ENCODE results near the gene HIRA. TPM values are rescaled to one million over a fixed set of nuclear protein-coding genes. Genes with fewer than 3 reads are reported as not detected.
"Not testable (repeated sequence)": the region's sequence is repeated elsewhere in the genome, so short reads cannot be mapped to it uniquely, and the experiment has no call there.

Gene HIRA
- total RNA-seq, 5 donors from 2014 or later (not counting 1 experiment from before 2014, with no cell fraction given), result 24.4 to 31.4 (median 29.2) TPM

GRCh38 chr22:19368876-19369275, 62.7 kb downstream of the HIRA start:
- Mint-ChIP-seq H3K4me3 (no peak overlapping the region), H3K4me1 (peaks cover 0 to 3% (median 0%) of the 10 kb centered on the region in 3 donors), H3K36me3 (peaks cover 34% of the 10 kb centered on the region), H3K27ac (no peak overlapping the region), H3K27me3 (no peaks in the 10 kb centered on the region), H3K9me3 (no peaks in the 10 kb centered on the region)
- WGBS (ENCODE audit: insufficient coverage), result 90% methylated on average over 2 of the region's 2 CpGs
- no peak for DNase-seq
- no peak for ATAC-seq (replicated peaks in 1 of 4)
- no peaks in the 10 kb centered on the region for H3K4me1 ChIP-seq (ENCODE audit: control insufficient read depth in 1 of 2, extremely low read depth in 1 of 2, insufficient read depth in 2 of 2, low read length in 2 of 2)
- no peak overlapping the region for H3K4me3 ChIP-seq (ENCODE audit: control insufficient read depth in 1 of 2, extremely low read depth in 1 of 2, low read length in 1 of 2)
- H3K9me3 ChIP-seq, result no peaks in the 10 kb centered on the region
- POLR2A ChIA-PET, result no interaction called here
- CTCF ChIA-PET, result interaction anchor here in 1 of 2 donors (0.7 kb wide), 1 partner anchor 108 kb away, joined by 4 read pairs; no protein-coding TSS in a partner anchor
- no peak overlapping the region for H3K27ac ChIP-seq (ENCODE audit: low read length)
- peaks cover 7 to 59% of the 10 kb centered on the region in 2 donors for H3K36me3 ChIP-seq (ENCODE audit: control insufficient read depth in 2 of 2, extremely low read depth in 1 of 2, insufficient read depth in 1 of 2, low read length in 1 of 2)
- H3K27me3 ChIP-seq (replicated peaks in 1 of 2; ENCODE audit: control insufficient read depth in 2 of 2, extremely low read depth in 1 of 2, insufficient read depth in 2 of 2, low read length in 1 of 2), result no peaks in the 10 kb centered on the region

- no peak overlapping the region for H3K27ac ChIP-seq (ENCODE audit: low read length)
- Mint-ChIP-seq H3K27ac (no peak overlapping the region), H3K36me3 (peaks cover 25% of the 10 kb centered on the region), H3K4me3 (no peak overlapping the region), H3K4me1 (peaks cover 0 to 3% (median 0%) of the 10 kb centered on the region in 3 donors), H3K9me3 (no peaks in the 10 kb centered on the region), H3K27me3 (no peaks in the 10 kb centered on the region)
- ChIA-PET CTCF (interaction anchor here in 1 of 2 donors (0.7 kb wide), 1 partner anchor 109 kb away, joined by 4 read pairs; no protein-coding TSS in a partner anchor), POLR2A (no interaction called here)
- no peak overlapping the region for H3K4me3 ChIP-seq (ENCODE audit: control insufficient read depth in 1 of 2, extremely low read depth in 1 of 2, low read length in 1 of 2)
- no CpG with 5 or more reads among the region's 3 CpGs for WGBS (ENCODE audit: insufficient coverage)
- H3K27me3 ChIP-seq (replicated peaks in 1 of 2; ENCODE audit: control insufficient read depth in 2 of 2, extremely low read depth in 1 of 2, insufficient read depth in 2 of 2, low read length in 1 of 2), result no peaks in the 10 kb centered on the region
- peaks cover 5 to 60% of the 10 kb centered on the region in 2 donors for H3K36me3 ChIP-seq (ENCODE audit: control insufficient read depth in 2 of 2, extremely low read depth in 1 of 2, insufficient read depth in 1 of 2, low read length in 1 of 2)
- no peaks in the 10 kb centered on the region for H3K4me1 ChIP-seq (ENCODE audit: control insufficient read depth in 1 of 2, extremely low read depth in 1 of 2, insufficient read depth in 2 of 2, low read length in 2 of 2)
- no peaks in the 10 kb centered on the region for H3K9me3 ChIP-seq
- ATAC-seq (replicated peaks in 1 of 4) (no peak), DNase-seq (no peak)
Measured at GRCh38 chr22:19367763-19368367, 63.7 kb downstream of the HIRA start.

GRCh38 chr22:19363541-19363940, 68.0 kb downstream of the HIRA start:
- CTCF ChIA-PET; H3K27me3 ChIP-seq (replicated peaks in 1 of 2; ENCODE audit: control insufficient read depth in 2 of 2, extremely low read depth in 1 of 2, insufficient read depth in 2 of 2, low read length in 1 of 2); DNase-seq; H3K27ac ChIP-seq (ENCODE audit: low read length); H3K27me3 Mint-ChIP-seq; H3K4me1 Mint-ChIP-seq; H3K9me3 Mint-ChIP-seq; H3K27ac Mint-ChIP-seq; H3K4me3 ChIP-seq (ENCODE audit: control insufficient read depth in 1 of 2, extremely low read depth in 1 of 2, low read length in 1 of 2); POLR2A ChIA-PET; H3K9me3 ChIP-seq; H3K4me1 ChIP-seq (ENCODE audit: control insufficient read depth in 1 of 2, extremely low read depth in 1 of 2, insufficient read depth in 2 of 2, low read length in 2 of 2); ATAC-seq (replicated peaks in 1 of 4); H3K4me3 Mint-ChIP-seq: not testable (repeated sequence)
- H3K36me3 ChIP-seq (ENCODE audit: control insufficient read depth in 2 of 2, extremely low read depth in 1 of 2, insufficient read depth in 1 of 2, low read length in 1 of 2), result peaks cover 12 to 69% of the 10 kb centered on the region in 2 donors
- peaks cover 46% of the 10 kb centered on the region for H3K36me3 Mint-ChIP-seq
- no CpG with 5 or more reads among the region's 7 CpGs for WGBS (ENCODE audit: insufficient coverage)

- Histone ChIP-seq H3K9me3 (no peaks in the 10 kb centered on the region), H3K27me3 (replicated peaks in 1 of 2; ENCODE audit: control insufficient read depth in 2 of 2, extremely low read depth in 1 of 2, insufficient read depth in 2 of 2, low read length in 1 of 2) (no peaks in the 10 kb centered on the region), H3K4me3 (ENCODE audit: control insufficient read depth in 1 of 2, extremely low read depth in 1 of 2, low read length in 1 of 2) (no peak overlapping the region), H3K36me3 (ENCODE audit: control insufficient read depth in 2 of 2, extremely low read depth in 1 of 2, insufficient read depth in 1 of 2, low read length in 1 of 2) (peaks cover 18 to 72% of the 10 kb centered on the region in 2 donors), H3K4me1 (ENCODE audit: control insufficient read depth in 1 of 2, extremely low read depth in 1 of 2, insufficient read depth in 2 of 2, low read length in 2 of 2) (no peaks in the 10 kb centered on the region), H3K27ac (ENCODE audit: low read length) (peak overlapping the region; percentile 32)
- ChIA-PET POLR2A (no interaction called here), CTCF (no interaction called here)
- Mint-ChIP-seq H3K9me3 (no peaks in the 10 kb centered on the region), H3K4me3 (no peak overlapping the region), H3K27me3 (no peaks in the 10 kb centered on the region), H3K4me1 (peaks cover 0 to 6% (median 0%) of the 10 kb centered on the region in 3 donors), H3K36me3 (peaks cover 50% of the 10 kb centered on the region), H3K27ac (peak overlapping the region in 1 of 2 donors; percentile 21)
- WGBS (ENCODE audit: insufficient coverage), result 98% methylated on average over 6 of the region's 7 CpGs
- DNase-seq (no peak), ATAC-seq (replicated peaks in 1 of 4) (no peak)
Measured at GRCh38 chr22:19361501-19362103, 69.9 kb downstream of the HIRA start.

GRCh38 chr22:19360862-19361261, 70.7 kb downstream of the HIRA start:
- Mint-ChIP-seq H3K27me3 (no peaks in the 10 kb centered on the region), H3K9me3 (no peaks in the 10 kb centered on the region), H3K36me3 (peaks cover 49% of the 10 kb centered on the region), H3K27ac (peak overlapping the region in 1 of 2 donors; percentile 28), H3K4me3 (no peak overlapping the region), H3K4me1 (peaks cover 0 to 6% (median 0%) of the 10 kb centered on the region in 3 donors)
- Histone ChIP-seq H3K36me3 (ENCODE audit: control insufficient read depth in 2 of 2, extremely low read depth in 1 of 2, insufficient read depth in 1 of 2, low read length in 1 of 2) (peaks cover 22 to 79% of the 10 kb centered on the region in 2 donors), H3K9me3 (no peaks in the 10 kb centered on the region), H3K27me3 (replicated peaks in 1 of 2; ENCODE audit: control insufficient read depth in 2 of 2, extremely low read depth in 1 of 2, insufficient read depth in 2 of 2, low read length in 1 of 2) (no peaks in the 10 kb centered on the region), H3K27ac (ENCODE audit: low read length) (peak overlapping the region; percentile 32), H3K4me3 (ENCODE audit: control insufficient read depth in 1 of 2, extremely low read depth in 1 of 2, low read length in 1 of 2) (no peak overlapping the region), H3K4me1 (ENCODE audit: control insufficient read depth in 1 of 2, extremely low read depth in 1 of 2, insufficient read depth in 2 of 2, low read length in 2 of 2) (no peaks in the 10 kb centered on the region)
- ChIA-PET CTCF (no interaction called here), POLR2A (no interaction called here)
- DNase-seq (no peak), ATAC-seq (replicated peaks in 1 of 4) (no peak)
- 100% methylated on average over 2 of the region's 2 CpGs for WGBS (ENCODE audit: insufficient coverage)

- H3K27ac Mint-ChIP-seq, result no peak overlapping the region
- DNase-seq, result no peak
- Histone ChIP-seq H3K4me1 (ENCODE audit: control insufficient read depth in 1 of 2, extremely low read depth in 1 of 2, insufficient read depth in 2 of 2, low read length in 2 of 2) (no peaks in the 10 kb centered on the region), H3K9me3 (no peaks in the 10 kb centered on the region), H3K36me3 (ENCODE audit: control insufficient read depth in 2 of 2, extremely low read depth in 1 of 2, insufficient read depth in 1 of 2, low read length in 1 of 2) (peaks cover 26 to 80% of the 10 kb centered on the region in 2 donors), H3K4me3 (ENCODE audit: control insufficient read depth in 1 of 2, extremely low read depth in 1 of 2, low read length in 1 of 2) (no peak overlapping the region), H3K27ac (ENCODE audit: low read length) (no peak overlapping the region), H3K27me3 (replicated peaks in 1 of 2; ENCODE audit: control insufficient read depth in 2 of 2, extremely low read depth in 1 of 2, insufficient read depth in 2 of 2, low read length in 1 of 2) (no peaks in the 10 kb centered on the region)
- 95% methylated on average over 4 of the region's 8 CpGs for WGBS (ENCODE audit: insufficient coverage)
- ChIA-PET POLR2A (no interaction called here), CTCF (no interaction called here)
- no peaks in the 10 kb centered on the region for H3K27me3 Mint-ChIP-seq
- H3K4me1 Mint-ChIP-seq, result peaks cover 0 to 6% (median 0%) of the 10 kb centered on the region in 3 donors
- no peaks in the 10 kb centered on the region for H3K9me3 Mint-ChIP-seq
- ATAC-seq (replicated peaks in 1 of 4), result no peak
- no peak overlapping the region for H3K4me3 Mint-ChIP-seq
- H3K36me3 Mint-ChIP-seq, result peaks cover 53% of the 10 kb centered on the region
Measured at GRCh38 chr22:19360300-19360792, 71.2 kb downstream of the HIRA start.
